Panc1 (cell line): Measurements from ENCODE around the gene RASD2. TPM values are rescaled to one million over a fixed set of nuclear protein-coding genes. Genes with fewer than 3 reads are reported as not detected.

Experiments used
- ATAC-seq: fragments of 200-7000 bp; cut with Tn5 transposase; 2 replicates; pipeline ENCODE4 v1.9.1; 2020; ENCODE audit warnings: mild to moderate bottlenecking, moderate library complexity
- BruUV-seq: library from RNA; stranded (reverse); fragments of 400-500 nt; replicated peaks from 2 replicates; lab custom pipeline; 2021; lab: Mats Ljungman, UMichigan
- CTCF ChIA-PET: fragments of 300-600 bp; sonication (Branson Sonifier 250); formaldehyde crosslinking; loops from one replicate; lab custom pipeline; 2022; ENCODE audit warnings: antibody characterized with exemption; lab: Charles Lee
- POLR2A ChIA-PET: fragments of 300-600 bp; sonication (Branson Sonifier 250); formaldehyde crosslinking; loops from one replicate; lab custom pipeline; 2022; ENCODE audit warnings: antibody characterized with exemption; lab: Charles Lee
- DNase-seq: peaks from one replicate; pipeline ENCODE4 v3.0.0-alpha.2; 2010; ENCODE audit warnings: low read depth, low spot score
- H3K27ac ChIP-seq: 2 replicates; pipeline ENCODE4 v1.5.1; 2011; ENCODE audit warnings: mild to moderate bottlenecking, low read length, inconsistent platforms
- H3K27me3 ChIP-seq: fragments of 200-500 bp; sonication (Bioruptor generic); 2 replicates; pipeline ENCODE4 v1.6.0; 2014; ENCODE audit warnings: low read length, inconsistent platforms; ENCODE audit not compliant: control insufficient read depth, insufficient read depth
- H3K36me3 ChIP-seq: fragments of 200-500 bp; sonication (Bioruptor generic); 2 replicates; pipeline ENCODE4 v1.5.1; 2014; ENCODE audit warnings: inconsistent platforms, mild to moderate bottlenecking, low read length, moderate library complexity; ENCODE audit not compliant: control insufficient read depth, insufficient read depth
- H3K4me1 ChIP-seq: 2 replicates; pipeline ENCODE4 v1.5.1; 2011; ENCODE audit warnings: inconsistent platforms, mild to moderate bottlenecking, low read length, moderate library complexity; ENCODE audit not compliant: control insufficient read depth, insufficient read depth
- H3K4me3 ChIP-seq, 2 experiments: 2 replicates each; pipeline ENCODE4 v1.5.1; 2011 to 2012; ENCODE audit warnings: low read depth in 2 of 2, low read length in 2 of 2, mild to moderate bottlenecking in 2 of 2, inconsistent platforms in 1 of 2, moderate library complexity in 1 of 2
- H3K9me3 ChIP-seq: fragments of 200-500 bp; sonication (Bioruptor generic); 2 replicates; pipeline ENCODE4 v1.5.1; 2014; ENCODE audit warnings: low read depth, mild to moderate bottlenecking, inconsistent platforms, low read length, moderate library complexity; ENCODE audit not compliant: control insufficient read depth, insufficient read depth
- CTCF ChIP-seq: fragments of 450-650 bp; IDR thresholded peaks from 2 replicates; pipeline ENCODE4 v1.5.1; 2017; ENCODE audit warnings: mild to moderate bottlenecking
- POLR2AphosphoS5 ChIP-seq: IDR thresholded peaks from 2 replicates; pipeline ENCODE4 v1.6.1; 2012; ENCODE audit warnings: mild to moderate bottlenecking, low read depth, low read length, moderate library complexity
- SIN3A ChIP-seq: IDR thresholded peaks from 2 replicates; pipeline ENCODE4 v1.6.1; 2012; ENCODE audit warnings: low read depth, mild to moderate bottlenecking, low read length, moderate library complexity, borderline replicate concordance; ENCODE audit not compliant: insufficient read depth
- TCF7L2 ChIP-seq: IDR thresholded peaks from 2 replicates; pipeline ENCODE4 v1.6.1; 2011; ENCODE audit warnings: mild to moderate bottlenecking, low read depth, low read length, inconsistent platforms
- in situ Hi-C: cut with HindIII; loops from 2 replicates; pipeline ENCODE4 v1.10.0; 2016; ENCODE audit warnings: low sequenced_read_pairs, low pct_unique_long_range_greater_than_20kb
- intact Hi-C: fragments of 100-400 bp; cut with micrococcal nuclease; formaldehyde crosslinking; loops from one replicate; pipeline ENCODE4 v1.10.0; 2022; ENCODE audit not compliant: unreplicated experiment
- total RNA-seq: library from RNA; stranded (reverse); gene quantifications from one replicate; pipeline ENCODE4 v1.2.1, GENCODE V29; 2021; ENCODE audit not compliant: unreplicated experiment
- TF ChIP-seq, protein P1 (sequence below), 2 experiments: IDR thresholded peaks; 2 replicates each; pipeline ENCODE4 v1.6.1; 2011 to 2012; ENCODE audit warnings: low read depth in 2 of 2, control low read depth in 1 of 2, low read length in 1 of 2, mild to moderate bottlenecking in 1 of 2, moderate library complexity in 1 of 2; ENCODE audit not compliant: insufficient read depth in 1 of 2

The RASD2 gene
- total RNA-seq, 1 experiment from 2014 or later: 26.7 TPM

GRCh38 chr22:35534091-35534490 is 6.5 kb upstream of the RASD2 start:
- no peak for ATAC-seq
- Histone ChIP-seq H3K9me3 (no peaks in the 10 kb centered on the region), H3K4me1 (no peaks in the 10 kb centered on the region; the same call in 1 of the 2 replicates), H3K27me3 (no peaks in the 10 kb centered on the region), H3K4me3 (no peak overlapping the region), H3K36me3 (no peaks in the 10 kb centered on the region), H3K27ac (no peak overlapping the region)
- DNase-seq: no peak
- TF ChIP-seq, protein P1, sequence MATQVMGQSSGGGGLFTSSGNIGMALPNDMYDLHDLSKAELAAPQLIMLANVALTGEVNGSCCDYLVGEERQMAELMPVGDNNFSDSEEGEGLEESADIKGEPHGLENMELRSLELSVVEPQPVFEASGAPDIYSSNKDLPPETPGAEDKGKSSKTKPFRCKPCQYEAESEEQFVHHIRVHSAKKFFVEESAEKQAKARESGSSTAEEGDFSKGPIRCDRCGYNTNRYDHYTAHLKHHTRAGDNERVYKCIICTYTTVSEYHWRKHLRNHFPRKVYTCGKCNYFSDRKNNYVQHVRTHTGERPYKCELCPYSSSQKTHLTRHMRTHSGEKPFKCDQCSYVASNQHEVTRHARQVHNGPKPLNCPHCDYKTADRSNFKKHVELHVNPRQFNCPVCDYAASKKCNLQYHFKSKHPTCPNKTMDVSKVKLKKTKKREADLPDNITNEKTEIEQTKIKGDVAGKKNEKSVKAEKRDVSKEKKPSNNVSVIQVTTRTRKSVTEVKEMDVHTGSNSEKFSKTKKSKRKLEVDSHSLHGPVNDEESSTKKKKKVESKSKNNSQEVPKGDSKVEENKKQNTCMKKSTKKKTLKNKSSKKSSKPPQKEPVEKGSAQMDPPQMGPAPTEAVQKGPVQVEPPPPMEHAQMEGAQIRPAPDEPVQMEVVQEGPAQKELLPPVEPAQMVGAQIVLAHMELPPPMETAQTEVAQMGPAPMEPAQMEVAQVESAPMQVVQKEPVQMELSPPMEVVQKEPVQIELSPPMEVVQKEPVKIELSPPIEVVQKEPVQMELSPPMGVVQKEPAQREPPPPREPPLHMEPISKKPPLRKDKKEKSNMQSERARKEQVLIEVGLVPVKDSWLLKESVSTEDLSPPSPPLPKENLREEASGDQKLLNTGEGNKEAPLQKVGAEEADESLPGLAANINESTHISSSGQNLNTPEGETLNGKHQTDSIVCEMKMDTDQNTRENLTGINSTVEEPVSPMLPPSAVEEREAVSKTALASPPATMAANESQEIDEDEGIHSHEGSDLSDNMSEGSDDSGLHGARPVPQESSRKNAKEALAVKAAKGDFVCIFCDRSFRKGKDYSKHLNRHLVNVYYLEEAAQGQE (IDR thresholded peaks at IDR 0.05; ENCODE audit: insufficient read depth in 1 of 2, low read depth in 2 of 2, low read length in 1 of 2): no peak
- TF ChIP-seq SIN3A: no peak
- no peak for TF ChIP-seq CTCF
- TF ChIP-seq TCF7L2: no peak
- TF ChIP-seq POLR2AphosphoS5: no peak
- intact Hi-C loops (no loop called here), in situ Hi-C loops (no loop called here)
- BruUV-seq: no TSS peak
- ChIA-PET POLR2A (no interaction called here), CTCF (no interaction called here)

DNA sequence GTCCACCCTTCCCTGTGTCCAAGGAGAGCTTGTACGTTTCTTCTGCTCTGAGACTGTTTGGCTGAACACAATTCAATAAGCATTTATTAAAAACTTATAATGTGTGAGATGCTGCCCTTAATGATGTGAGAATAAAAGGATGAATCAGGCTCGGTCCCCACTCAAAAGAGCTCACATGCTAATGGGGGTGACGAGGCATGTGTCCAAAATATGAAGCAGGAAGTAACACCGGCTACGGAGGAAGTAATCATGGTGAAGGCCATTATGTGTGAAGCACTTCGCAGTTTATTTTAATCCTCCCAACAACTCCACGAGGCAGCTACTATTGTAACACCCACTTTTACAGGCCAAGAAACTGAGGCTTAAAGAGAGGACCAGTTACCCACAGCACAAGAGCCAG is 3.4 kb upstream of the RASD2 start:
- ChIA-PET POLR2A (no interaction called here), CTCF (no interaction called here)
- no peak for ATAC-seq
- Histone ChIP-seq H3K27me3 (no peaks in the 10 kb centered on the region), H3K36me3 (no peaks in the 10 kb centered on the region), H3K27ac (peak overlapping the region; percentile 62; the same call in 1 of the 2 replicates), H3K4me3 (no peak overlapping the region), H3K4me1 (peaks cover 8% of the 10 kb centered on the region), H3K9me3 (no peaks in the 10 kb centered on the region)
- in situ Hi-C loops (no loop called here), intact Hi-C loops (no loop called here)
- BruUV-seq: no TSS peak
- DNase-seq: no peak
- TF ChIP-seq SIN3A: no peak
- no peak for TF ChIP-seq POLR2AphosphoS5
- TF ChIP-seq TCF7L2: no peak
- TF ChIP-seq, protein P1 (IDR thresholded peaks at IDR 0.05; ENCODE audit: insufficient read depth in 1 of 2, low read depth in 2 of 2, low read length in 1 of 2): no peak
- no peak for TF ChIP-seq CTCF
